Activated CD8-positive, alpha-beta memory T cell treated with anti-CD3 and anti-CD28 coated beads for 36 hours (primary cell): ENCODE results near the gene SPATA31A1. TPM values are rescaled to one million over a fixed set of nuclear protein-coding genes. Genes with fewer than 3 reads are reported as not detected.
"Not testable (repeated sequence)": the region's sequence is repeated elsewhere in the genome, so short reads cannot be mapped to it uniquely, and the experiment has no call there.

Experiments used
- CTCF ChIA-PET: fragments of 350-600 bp; sonication (Branson Sonifier 250); formaldehyde crosslinking; loops from one replicate; lab custom pipeline; 2021; ENCODE audit warnings: antibody characterized with exemption; lab: Charles Lee
- POLR2A ChIA-PET: fragments of 350-600 bp; sonication (Branson Sonifier 250); formaldehyde crosslinking; loops from one replicate; lab custom pipeline; 2021; ENCODE audit warnings: antibody characterized with exemption; lab: Charles Lee
- total RNA-seq, 2 experiments: library from RNA; stranded (reverse); gene quantifications; one replicate each; pipeline ENCODE4 v1.2.3, GENCODE V29; 2021

Gene SPATA31A1
- total RNA-seq: not detected

GRCh38 chr9:39355369-39355768 is at the start of gene SPATA31A1:
SPATA31A1 (plus strand) TSS chr9:39355669; CDS start chr9:39355731, 62 bp downstream.
- POLR2A ChIA-PET, CTCF ChIA-PET: not testable (repeated sequence)

GRCh38 chr9:39407261-39408204 is 52.1 kb downstream of the SPATA31A1 start:
- POLR2A ChIA-PET, CTCF ChIA-PET: not testable (repeated sequence)

- POLR2A ChIA-PET, CTCF ChIA-PET: not testable (repeated sequence)
These were observed 55.9 kb downstream of the SPATA31A1 start for GRCh38 chr9:39411254-39411940.

Other genes starting within 250 kb of the SPATA31A1 start
- gene CNTNAP3, start 67.5 kb upstream of the SPATA31A1 start, total RNA-seq: not detected